GM18873 (cell line): ENCODE results near the gene FTSJ3.

ENCODE experiments used
- ATAC-seq: cut with Tn5 transposase; IDR thresholded peaks from one replicate; pipeline ENCODE4 v1.9.1; 2021; ENCODE audit warnings: mild to moderate bottlenecking, moderate library complexity, moderate number of reproducible peaks; ENCODE audit not compliant: unreplicated experiment, low FRiP score

Gene FTSJ3

GRCh38 chr17:63790057-63790456, 37.4 kb downstream of the FTSJ3 start:
- no peak for ATAC-seq

GRCh38 chr17:63786971-63787711, 40.3 kb downstream of the FTSJ3 start:
- no peak for ATAC-seq

- ATAC-seq, result no peak
Measured at GRCh38 chr17:63786117-63786516, 41.3 kb downstream of the FTSJ3 start.

GRCh38 chr17:63785556-63785955, 41.9 kb downstream of the FTSJ3 start:
- no peak for ATAC-seq

DNA sequence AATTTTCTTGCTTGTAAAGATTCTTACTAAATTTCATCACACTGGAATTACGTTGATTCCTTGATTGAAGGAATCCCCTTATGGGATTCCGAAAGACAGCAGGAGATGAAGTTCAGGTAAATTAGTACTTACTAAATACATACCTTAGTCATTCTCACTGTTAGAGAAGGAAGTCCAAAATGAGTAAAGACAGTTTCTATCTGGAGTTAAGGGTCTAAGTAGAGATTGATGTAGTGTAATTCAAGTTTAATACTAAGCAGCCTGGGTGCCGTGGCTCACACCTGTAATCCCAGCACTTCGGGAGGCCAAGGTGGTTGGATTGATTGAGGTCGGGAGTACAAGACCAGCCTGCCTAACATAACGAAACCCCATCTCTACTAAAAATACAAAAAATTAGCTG, 43.9 kb downstream of the FTSJ3 start:
- no peak for ATAC-seq

GRCh38 chr17:63780928-63781327, 46.5 kb downstream of the FTSJ3 start:
- no peak for ATAC-seq

DNA sequence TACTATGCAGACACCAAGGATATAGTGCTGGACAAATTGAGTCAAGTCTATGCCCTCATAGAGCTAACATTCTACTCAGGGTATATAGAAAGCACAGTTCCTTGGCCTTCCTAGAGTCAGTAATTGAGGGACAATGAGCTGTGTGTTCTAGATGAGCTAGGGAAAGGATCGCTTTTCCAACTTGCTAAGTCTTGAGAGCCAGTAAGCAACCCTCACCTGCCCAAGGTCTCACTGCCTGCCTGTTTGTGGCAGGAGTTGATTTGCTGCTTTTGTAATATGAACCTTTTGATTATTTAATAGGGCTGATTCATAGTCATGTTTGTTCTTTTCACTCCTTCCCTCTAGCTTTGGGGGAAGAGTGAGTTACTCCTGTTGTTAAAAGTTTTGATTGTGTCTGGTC, 47.0 kb downstream of the FTSJ3 start:
- ATAC-seq, result no peak

DNA sequence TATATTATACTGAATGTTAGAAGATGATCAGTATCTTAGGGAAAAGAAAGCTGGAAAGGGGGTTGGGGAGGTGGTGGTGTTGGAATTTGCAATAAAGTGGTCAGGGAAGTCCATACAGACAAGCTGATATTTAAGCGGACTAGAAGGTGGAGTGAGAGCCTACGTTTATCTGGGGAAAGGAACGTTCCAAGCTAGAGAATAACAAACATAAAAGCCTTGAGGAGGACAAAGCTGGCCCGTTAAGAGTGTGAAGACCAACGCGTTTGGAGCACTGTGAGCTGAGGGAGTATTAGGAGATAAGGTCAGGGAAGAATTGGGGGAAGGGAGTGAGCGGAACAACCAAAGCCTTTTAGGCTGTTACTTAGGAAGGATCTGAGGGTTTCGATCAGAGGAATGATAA, 52.0 kb downstream of the FTSJ3 start:
- ATAC-seq, result no peak

DNA sequence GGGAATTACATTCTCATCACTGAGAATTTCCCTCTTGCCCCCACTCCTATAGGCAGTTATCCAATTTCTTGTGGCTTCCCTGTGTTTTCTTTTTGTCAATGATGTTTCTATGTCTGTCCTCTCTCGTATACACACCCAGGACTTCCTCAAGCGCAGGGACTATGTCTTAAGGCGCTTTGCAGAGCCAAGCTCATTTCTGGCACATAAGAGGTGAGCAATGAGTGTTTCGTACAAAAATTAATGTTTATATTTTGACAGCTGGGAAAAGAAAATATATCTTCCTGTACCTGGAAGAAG, 52.5 kb downstream of the FTSJ3 start:
- ATAC-seq, result no peak

- no peak for ATAC-seq
Measured at GRCh38 chr17:63774141-63774968, 53.1 kb downstream of the FTSJ3 start, which contains the start of gene DDX42. Gene DDX42, plus strand, starts transcription at chr17:63774170. Its CDS starts 12,880 bp downstream, at chr17:63787050.

DNA sequence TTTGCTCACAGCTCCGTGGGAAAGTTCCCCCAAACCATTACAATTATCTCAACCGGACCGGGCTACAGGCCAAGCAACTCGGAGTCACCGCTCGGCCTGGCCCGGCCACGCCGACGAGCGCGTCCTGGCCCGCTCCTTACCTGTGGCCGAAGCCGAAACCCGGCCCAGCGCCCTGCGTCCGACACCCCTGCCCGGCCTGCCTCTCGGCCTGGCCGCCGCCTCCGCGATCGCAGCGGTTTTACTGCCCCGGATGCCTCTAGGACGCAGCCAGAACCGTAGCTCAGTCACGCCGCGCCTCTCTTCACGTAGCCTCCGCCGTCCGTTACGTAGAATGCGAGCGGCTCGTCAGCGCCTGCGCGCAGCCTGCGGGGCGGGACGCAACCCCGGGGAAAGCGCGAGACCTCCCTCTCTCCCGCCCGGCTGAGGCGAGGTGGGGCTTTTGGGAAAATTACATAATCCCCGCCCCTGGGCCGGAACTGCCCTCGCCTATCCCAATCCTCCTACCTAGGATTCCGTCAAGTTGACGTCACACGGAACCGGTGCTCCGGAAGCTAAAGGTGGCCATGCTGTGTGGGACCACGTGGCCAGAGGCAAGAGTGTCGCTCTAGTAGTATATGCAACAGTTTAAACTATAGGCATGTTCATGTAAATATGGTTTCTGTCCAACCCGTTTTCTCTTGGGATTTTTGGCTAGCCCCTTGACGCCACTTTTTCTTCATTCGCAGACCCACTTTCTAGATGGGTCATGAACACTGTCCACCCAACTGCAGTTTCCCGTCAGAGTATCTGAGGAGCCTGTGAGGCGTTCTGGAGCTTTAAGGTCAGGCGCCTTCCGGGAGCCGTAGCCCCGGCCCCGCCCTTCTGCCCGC, 54.0 kb downstream of the FTSJ3 start, which contains the start of gene CCDC47:
Gene CCDC47, minus strand, starts transcription at position 326 of the 869 bp plus-strand sequence. CDS start 7,422 bp downstream, outside the sequence.
- peak; percentile 83 for ATAC-seq

GRCh38 chr17:63772801-63773271, 54.6 kb downstream of the FTSJ3 start:
- no peak for ATAC-seq
